ENCODE measurements around the gene UBA1. TPM values are rescaled to one million over a fixed set of nuclear protein-coding genes. Genes with fewer than 3 reads are reported as not detected.

UBA1 gene
- total RNA-seq, 1 donor from 2014 or later: 350 TPM

GRCh38 chrX:47218920-47219815 is 25.5 kb downstream of the UBA1 start:
- TF ChIP-seq CTCF (IDR thresholded peaks at IDR 0.05; ENCODE audit: unreplicated experiment): no peak
- no peaks in the 10 kb centered on the region for H3K9me3 Mint-ChIP-seq
- peak overlapping the region; percentile 93 for H3K4me3 Mint-ChIP-seq
- no peaks in the 10 kb centered on the region for H3K27me3 Mint-ChIP-seq (ENCODE audit: low read depth)
- peaks cover 24% of the 10 kb centered on the region for H3K36me3 Mint-ChIP-seq
- H3K4me1 Mint-ChIP-seq: peaks cover 36% of the 10 kb centered on the region
- peak overlapping the region; percentile 79 for H3K27ac Mint-ChIP-seq
- peak in 1 of 2 experiments; percentile 60 for DNase-seq (ENCODE audit: low spot score in 2 of 2, unreplicated experiment in 2 of 2)

GRCh38 chrX:47221756-47222155 is 28.1 kb downstream of the UBA1 start:
- peak overlapping the region; percentile 10 for H3K27ac Mint-ChIP-seq
- peaks cover 24% of the 10 kb centered on the region for H3K36me3 Mint-ChIP-seq
- H3K27me3 Mint-ChIP-seq (ENCODE audit: low read depth): no peaks in the 10 kb centered on the region
- TF ChIP-seq CTCF (IDR thresholded peaks at IDR 0.05; ENCODE audit: unreplicated experiment): no peak
- peaks cover 28% of the 10 kb centered on the region for H3K4me1 Mint-ChIP-seq
- DNase-seq (ENCODE audit: low spot score in 2 of 2, unreplicated experiment in 2 of 2): no peak
- H3K9me3 Mint-ChIP-seq: no peaks in the 10 kb centered on the region
- no peak overlapping the region for H3K4me3 Mint-ChIP-seq

- Mint-ChIP-seq H3K36me3 (peaks cover 25% of the 10 kb centered on the region), H3K27me3 (ENCODE audit: low read depth) (no peaks in the 10 kb centered on the region), H3K9me3 (no peaks in the 10 kb centered on the region), H3K4me1 (peaks cover 19% of the 10 kb centered on the region), H3K4me3 (no peak overlapping the region), H3K27ac (no peak overlapping the region)
- no peak for TF ChIP-seq CTCF (IDR thresholded peaks at IDR 0.05; ENCODE audit: unreplicated experiment)
- DNase-seq (ENCODE audit: low spot score in 2 of 2, unreplicated experiment in 2 of 2): no peak
Measured at GRCh38 chrX:47222751-47223350, 29.2 kb downstream of the UBA1 start.

- no peak for TF ChIP-seq CTCF (IDR thresholded peaks at IDR 0.05; ENCODE audit: unreplicated experiment)
- Mint-ChIP-seq H3K27ac (no peak overlapping the region), H3K4me1 (peaks cover 19% of the 10 kb centered on the region), H3K4me3 (no peak overlapping the region), H3K9me3 (no peaks in the 10 kb centered on the region), H3K27me3 (ENCODE audit: low read depth) (no peaks in the 10 kb centered on the region), H3K36me3 (peaks cover 30% of the 10 kb centered on the region)
- DNase-seq (ENCODE audit: low spot score in 2 of 2, unreplicated experiment in 2 of 2): no peak
Measured at GRCh38 chrX:47223476-47224250, 30.0 kb downstream of the UBA1 start.

- Mint-ChIP-seq H3K4me3 (no peak overlapping the region), H3K27me3 (ENCODE audit: low read depth) (no peaks in the 10 kb centered on the region), H3K27ac (no peak overlapping the region), H3K36me3 (peaks cover 33% of the 10 kb centered on the region), H3K9me3 (no peaks in the 10 kb centered on the region), H3K4me1 (peaks cover 16% of the 10 kb centered on the region)
- DNase-seq (ENCODE audit: low spot score in 2 of 2, unreplicated experiment in 2 of 2): no peak
- TF ChIP-seq CTCF (IDR thresholded peaks at IDR 0.05; ENCODE audit: unreplicated experiment): no peak
Measured at GRCh38 chrX:47224266-47224895, 30.8 kb downstream of the UBA1 start.
